GM21723 (cell line): Measurements from ENCODE around the gene OR2T2.
A peak's percentile ranks its signal among the peaks of the same experiment; 100 is the strongest.
"Not testable (repeated sequence)": the region's sequence is repeated elsewhere in the genome, so short reads cannot be mapped to it uniquely, and the experiment has no call there.

Source experiments
- ATAC-seq: cut with Tn5 transposase; IDR thresholded peaks from one replicate; pipeline ENCODE4 v1.9.1; 2021; ENCODE audit warnings: mild to moderate bottlenecking, moderate library complexity; ENCODE audit not compliant: unreplicated experiment

OR2T2 gene

GRCh38 chr1:248445399-248445798 is at the start of gene OR2T2:
Gene OR2T2 (plus strand): TSS chr1:248445637. CDS start chr1:248452798, 7,161 bp downstream.
- ATAC-seq, result not testable (repeated sequence)

GRCh38 chr1:248402748-248403147 is 42.7 kb upstream of the OR2T2 start, which contains the start of gene OR2T1:
Gene OR2T1 (plus strand): TSS chr1:248403048. CDS start chr1:248406148, 3,100 bp downstream.
- ATAC-seq, result no peak

- ATAC-seq, result no peak
Observed at GRCh38 chr1:248404024-248404423, 41.4 kb upstream of the OR2T2 start.

- ATAC-seq, result peak; percentile 68
Observed at GRCh38 chr1:248406721-248407692, 38.4 kb upstream of the OR2T2 start.

GRCh38 chr1:248416226-248416625 is 29.2 kb upstream of the OR2T2 start:
- no peak for ATAC-seq

GRCh38 chr1:248417854-248418253 is 27.6 kb upstream of the OR2T2 start:
- no peak for ATAC-seq

GRCh38 chr1:248421384-248421783 is 24.1 kb upstream of the OR2T2 start:
- ATAC-seq, result no peak

GRCh38 chr1:248427526-248428191 is 17.8 kb upstream of the OR2T2 start:
- ATAC-seq, result peak; percentile 48

GRCh38 chr1:248428192-248428533 is 17.3 kb upstream of the OR2T2 start:
- peak; percentile 97 for ATAC-seq

GRCh38 chr1:248431683-248432082 is 13.8 kb upstream of the OR2T2 start:
- ATAC-seq, result not testable (repeated sequence)

GRCh38 chr1:248432201-248432600 is 13.2 kb upstream of the OR2T2 start:
- not testable (repeated sequence) for ATAC-seq

- ATAC-seq, result not testable (repeated sequence)
Observed at GRCh38 chr1:248433811-248434415, 11.5 kb upstream of the OR2T2 start.

- ATAC-seq, result not testable (repeated sequence)
Observed at GRCh38 chr1:248434913-248435312, 10.5 kb upstream of the OR2T2 start.

GRCh38 chr1:248436303-248436702 is 9.1 kb upstream of the OR2T2 start:
- ATAC-seq, result peak; percentile 54

GRCh38 chr1:248438668-248439067 is 6.8 kb upstream of the OR2T2 start:
- not testable (repeated sequence) for ATAC-seq

- ATAC-seq, result not testable (repeated sequence)
Observed at GRCh38 chr1:248439283-248439682, 6.2 kb upstream of the OR2T2 start.

- not testable (repeated sequence) for ATAC-seq
Observed at GRCh38 chr1:248442500-248443277, 2.7 kb upstream of the OR2T2 start.

GRCh38 chr1:248444603-248445002 is 834 bp upstream of the OR2T2 start:
- not testable (repeated sequence) for ATAC-seq

GRCh38 chr1:248448409-248449074 is 3.1 kb downstream of the OR2T2 start:
- ATAC-seq, result peak; percentile 66
